HepG2 (cell line): ENCODE results near the gene TOR4A. TPM values are rescaled to one million over a fixed set of nuclear protein-coding genes. Genes with fewer than 3 reads are reported as not detected.

Experiments used
- DPF2 ChIP-seq: sonication (generic); formaldehyde crosslinking; IDR thresholded peaks from 2 replicates; pipeline ENCODE4 v1.4.0; 2020; ENCODE audit warnings: mild to moderate bottlenecking, low read depth, missing genetic modification reagents, borderline replicate concordance
- GATAD1 ChIP-seq: IDR thresholded peaks from 2 replicates; pipeline ENCODE4 v1.6.1; 2016; ENCODE audit warnings: missing genetic modification reagents, missing compliant biosample characterization
- MTERF4 ChIP-seq: sonication (generic); formaldehyde crosslinking; IDR thresholded peaks from 2 replicates; pipeline ENCODE4 v1.8.0; 2023; ENCODE audit warnings: mild to moderate bottlenecking, missing genetic modification reagents
- NR1H2 ChIP-seq: sonication (generic); formaldehyde crosslinking; IDR thresholded peaks from 2 replicates; pipeline ENCODE4 v1.8.1; 2022; ENCODE audit warnings: low read depth, missing genetic modification reagents, borderline replicate concordance
- SRSF4 ChIP-seq: fragments of 200-400 bp; formaldehyde crosslinking; IDR thresholded peaks from one replicate; pipeline ENCODE4 v1.6.1; 2018; ENCODE audit warnings: mild to moderate bottlenecking, low read depth, low read length, moderate library complexity; ENCODE audit not compliant: poor library complexity, severe bottlenecking
- ZNF136 ChIP-seq: sonication (generic); formaldehyde crosslinking; IDR thresholded peaks from 2 replicates; pipeline ENCODE4 v1.8.1; 2022; ENCODE audit warnings: low read depth, mild to moderate bottlenecking, moderate library complexity, missing genetic modification reagents
- ZNF33B ChIP-seq: sonication (generic); formaldehyde crosslinking; IDR thresholded peaks from 2 replicates; pipeline ENCODE4 v1.5.1; 2020; ENCODE audit warnings: mild to moderate bottlenecking, missing genetic modification reagents
- ZNF674 ChIP-seq: sonication (generic); formaldehyde crosslinking; IDR thresholded peaks from 2 replicates; pipeline ENCODE4 v1.5.0; 2020; ENCODE audit warnings: low read depth, mild to moderate bottlenecking, missing genetic modification reagents
- ZNF792 ChIP-seq: IDR thresholded peaks from 2 replicates; pipeline ENCODE4 v1.6.1; 2016
- polyA plus RNA-seq, 8 experiments: library from polyadenylated mRNA; depleted of rRNA in 3 of 8; stranded (reverse) in 7 of 8; unstranded in 1 of 8; fragments of >200 nt; fragmentation: Illumina TruSeq in 4 of 8; extraction: Trizol in 4 of 8; gene quantifications; 2 replicates each; pipeline versions ENCODE4 v1.2.1 to v1.2.3, GENCODE V29; 2011 to 2016; ENCODE audit warnings: low read depth in 4 of 8, missing spikeins in 1 of 8, mixed read lengths in 1 of 8; ENCODE audit not compliant: insufficient read depth in 1 of 8
- total RNA-seq, 5 experiments: library from RNA; depleted of rRNA; stranded (reverse); fragments of >200 nt; fragmentation: Illumina TruSeq; extraction: Trizol; gene quantifications; 2 replicates each; pipeline ENCODE4 v1.2.3, GENCODE V29; 2016; ENCODE audit warnings: low read depth in 1 of 5
- TF ChIP-seq, protein P1 (sequence below): sonication (generic); formaldehyde crosslinking; IDR thresholded peaks from 2 replicates; pipeline ENCODE4 v1.4.0; 2020; ENCODE audit warnings: missing genetic modification reagents
- TF ChIP-seq, protein P2 (sequence below): sonication (generic); formaldehyde crosslinking; IDR thresholded peaks from 2 replicates; pipeline ENCODE4 v1.9.0; 2021; ENCODE audit warnings: mild to moderate bottlenecking, missing genetic modification reagents
- TF ChIP-seq, protein P3 (sequence below): sonication (generic); formaldehyde crosslinking; IDR thresholded peaks from 2 replicates; pipeline ENCODE4 v1.4.0; 2020; ENCODE audit warnings: mild to moderate bottlenecking, missing genetic modification reagents

TOR4A gene
- total and polyA plus RNA-seq, 2 of the 13 experiments (the other 11 are each of a cell fraction or from before 2014, with no cell fraction given) = 11.1 to 14.2 TPM

DNA sequence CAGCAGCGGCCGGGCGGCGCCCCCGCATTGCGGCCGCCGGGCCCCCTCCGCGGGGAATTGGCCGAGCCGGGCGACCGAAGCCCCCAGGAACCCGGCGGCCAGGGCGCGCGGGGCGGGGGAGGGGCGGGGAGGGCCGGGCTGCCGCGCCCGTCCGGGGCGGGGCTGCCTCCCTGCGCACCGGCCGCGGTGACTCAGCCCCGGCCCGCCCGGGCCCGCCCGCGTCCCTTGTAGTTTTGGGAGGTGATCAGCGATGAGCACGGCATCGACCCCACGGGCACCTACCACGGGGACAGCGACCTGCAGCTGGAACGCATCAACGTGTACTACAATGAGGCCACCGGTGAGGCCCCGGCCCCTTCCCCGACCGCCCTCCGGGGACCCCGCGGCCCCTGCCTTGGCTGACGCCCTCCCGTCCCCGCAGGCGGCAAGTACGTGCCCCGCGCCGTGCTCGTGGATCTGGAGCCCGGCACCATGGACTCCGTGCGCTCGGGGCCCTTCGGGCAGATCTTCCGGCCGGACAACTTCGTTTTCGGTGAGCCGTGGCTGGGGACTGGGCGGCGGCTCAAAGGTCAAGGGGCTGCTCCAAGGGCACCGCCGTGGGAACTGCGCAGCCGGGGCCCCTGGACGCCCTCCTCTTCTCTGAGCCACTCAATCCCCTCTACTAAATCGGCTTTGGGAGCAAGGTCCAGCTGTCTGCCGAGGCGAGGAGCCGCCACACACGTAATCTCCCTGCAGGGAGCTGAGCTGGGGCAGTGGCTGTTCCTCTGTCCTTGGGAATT, 35.8 kb upstream of the TOR4A start (continued):
- TF ChIP-seq, protein P1, sequence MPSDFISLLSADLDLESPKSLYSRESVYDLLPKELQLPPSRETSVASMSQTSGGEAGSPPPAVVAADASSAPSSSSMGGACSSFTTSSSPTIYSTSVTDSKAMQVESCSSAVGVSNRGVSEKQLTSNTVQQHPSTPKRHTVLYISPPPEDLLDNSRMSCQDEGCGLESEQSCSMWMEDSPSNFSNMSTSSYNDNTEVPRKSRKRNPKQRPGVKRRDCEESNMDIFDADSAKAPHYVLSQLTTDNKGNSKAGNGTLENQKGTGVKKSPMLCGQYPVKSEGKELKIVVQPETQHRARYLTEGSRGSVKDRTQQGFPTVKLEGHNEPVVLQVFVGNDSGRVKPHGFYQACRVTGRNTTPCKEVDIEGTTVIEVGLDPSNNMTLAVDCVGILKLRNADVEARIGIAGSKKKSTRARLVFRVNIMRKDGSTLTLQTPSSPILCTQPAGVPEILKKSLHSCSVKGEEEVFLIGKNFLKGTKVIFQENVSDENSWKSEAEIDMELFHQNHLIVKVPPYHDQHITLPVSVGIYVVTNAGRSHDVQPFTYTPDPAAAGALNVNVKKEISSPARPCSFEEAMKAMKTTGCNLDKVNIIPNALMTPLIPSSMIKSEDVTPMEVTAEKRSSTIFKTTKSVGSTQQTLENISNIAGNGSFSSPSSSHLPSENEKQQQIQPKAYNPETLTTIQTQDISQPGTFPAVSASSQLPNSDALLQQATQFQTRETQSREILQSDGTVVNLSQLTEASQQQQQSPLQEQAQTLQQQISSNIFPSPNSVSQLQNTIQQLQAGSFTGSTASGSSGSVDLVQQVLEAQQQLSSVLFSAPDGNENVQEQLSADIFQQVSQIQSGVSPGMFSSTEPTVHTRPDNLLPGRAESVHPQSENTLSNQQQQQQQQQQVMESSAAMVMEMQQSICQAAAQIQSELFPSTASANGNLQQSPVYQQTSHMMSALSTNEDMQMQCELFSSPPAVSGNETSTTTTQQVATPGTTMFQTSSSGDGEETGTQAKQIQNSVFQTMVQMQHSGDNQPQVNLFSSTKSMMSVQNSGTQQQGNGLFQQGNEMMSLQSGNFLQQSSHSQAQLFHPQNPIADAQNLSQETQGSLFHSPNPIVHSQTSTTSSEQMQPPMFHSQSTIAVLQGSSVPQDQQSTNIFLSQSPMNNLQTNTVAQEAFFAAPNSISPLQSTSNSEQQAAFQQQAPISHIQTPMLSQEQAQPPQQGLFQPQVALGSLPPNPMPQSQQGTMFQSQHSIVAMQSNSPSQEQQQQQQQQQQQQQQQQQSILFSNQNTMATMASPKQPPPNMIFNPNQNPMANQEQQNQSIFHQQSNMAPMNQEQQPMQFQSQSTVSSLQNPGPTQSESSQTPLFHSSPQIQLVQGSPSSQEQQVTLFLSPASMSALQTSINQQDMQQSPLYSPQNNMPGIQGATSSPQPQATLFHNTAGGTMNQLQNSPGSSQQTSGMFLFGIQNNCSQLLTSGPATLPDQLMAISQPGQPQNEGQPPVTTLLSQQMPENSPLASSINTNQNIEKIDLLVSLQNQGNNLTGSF = no peak
- TF ChIP-seq, protein P2, sequence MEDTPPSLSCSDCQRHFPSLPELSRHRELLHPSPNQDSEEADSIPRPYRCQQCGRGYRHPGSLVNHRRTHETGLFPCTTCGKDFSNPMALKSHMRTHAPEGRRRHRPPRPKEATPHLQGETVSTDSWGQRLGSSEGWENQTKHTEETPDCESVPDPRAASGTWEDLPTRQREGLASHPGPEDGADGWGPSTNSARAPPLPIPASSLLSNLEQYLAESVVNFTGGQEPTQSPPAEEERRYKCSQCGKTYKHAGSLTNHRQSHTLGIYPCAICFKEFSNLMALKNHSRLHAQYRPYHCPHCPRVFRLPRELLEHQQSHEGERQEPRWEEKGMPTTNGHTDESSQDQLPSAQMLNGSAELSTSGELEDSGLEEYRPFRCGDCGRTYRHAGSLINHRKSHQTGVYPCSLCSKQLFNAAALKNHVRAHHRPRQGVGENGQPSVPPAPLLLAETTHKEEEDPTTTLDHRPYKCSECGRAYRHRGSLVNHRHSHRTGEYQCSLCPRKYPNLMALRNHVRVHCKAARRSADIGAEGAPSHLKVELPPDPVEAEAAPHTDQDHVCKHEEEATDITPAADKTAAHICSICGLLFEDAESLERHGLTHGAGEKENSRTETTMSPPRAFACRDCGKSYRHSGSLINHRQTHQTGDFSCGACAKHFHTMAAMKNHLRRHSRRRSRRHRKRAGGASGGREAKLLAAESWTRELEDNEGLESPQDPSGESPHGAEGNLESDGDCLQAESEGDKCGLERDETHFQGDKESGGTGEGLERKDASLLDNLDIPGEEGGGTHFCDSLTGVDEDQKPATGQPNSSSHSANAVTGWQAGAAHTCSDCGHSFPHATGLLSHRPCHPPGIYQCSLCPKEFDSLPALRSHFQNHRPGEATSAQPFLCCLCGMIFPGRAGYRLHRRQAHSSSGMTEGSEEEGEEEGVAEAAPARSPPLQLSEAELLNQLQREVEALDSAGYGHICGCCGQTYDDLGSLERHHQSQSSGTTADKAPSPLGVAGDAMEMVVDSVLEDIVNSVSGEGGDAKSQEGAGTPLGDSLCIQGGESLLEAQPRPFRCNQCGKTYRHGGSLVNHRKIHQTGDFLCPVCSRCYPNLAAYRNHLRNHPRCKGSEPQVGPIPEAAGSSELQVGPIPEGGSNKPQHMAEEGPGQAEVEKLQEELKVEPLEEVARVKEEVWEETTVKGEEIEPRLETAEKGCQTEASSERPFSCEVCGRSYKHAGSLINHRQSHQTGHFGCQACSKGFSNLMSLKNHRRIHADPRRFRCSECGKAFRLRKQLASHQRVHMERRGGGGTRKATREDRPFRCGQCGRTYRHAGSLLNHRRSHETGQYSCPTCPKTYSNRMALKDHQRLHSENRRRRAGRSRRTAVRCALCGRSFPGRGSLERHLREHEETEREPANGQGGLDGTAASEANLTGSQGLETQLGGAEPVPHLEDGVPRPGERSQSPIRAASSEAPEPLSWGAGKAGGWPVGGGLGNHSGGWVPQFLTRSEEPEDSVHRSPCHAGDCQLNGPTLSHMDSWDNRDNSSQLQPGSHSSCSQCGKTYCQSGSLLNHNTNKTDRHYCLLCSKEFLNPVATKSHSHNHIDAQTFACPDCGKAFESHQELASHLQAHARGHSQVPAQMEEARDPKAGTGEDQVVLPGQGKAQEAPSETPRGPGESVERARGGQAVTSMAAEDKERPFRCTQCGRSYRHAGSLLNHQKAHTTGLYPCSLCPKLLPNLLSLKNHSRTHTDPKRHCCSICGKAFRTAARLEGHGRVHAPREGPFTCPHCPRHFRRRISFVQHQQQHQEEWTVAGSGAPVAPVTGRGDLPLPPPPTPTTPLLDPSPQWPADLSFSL (CRISPR knock-in tag) = no peak
- peak; percentile 86; the same call in 1 of the 2 replicates for TF ChIP-seq ZNF33B
- TF ChIP-seq DPF2 = no peak
- TF ChIP-seq MTERF4 (CRISPR knock-in tag) = no peak
- TF ChIP-seq, protein P3, sequence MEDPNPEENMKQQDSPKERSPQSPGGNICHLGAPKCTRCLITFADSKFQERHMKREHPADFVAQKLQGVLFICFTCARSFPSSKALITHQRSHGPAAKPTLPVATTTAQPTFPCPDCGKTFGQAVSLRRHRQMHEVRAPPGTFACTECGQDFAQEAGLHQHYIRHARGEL (CRISPR knock-in tag) = no peak
- no peak for TF ChIP-seq ZNF674
- TF ChIP-seq ZNF792 (CRISPR knock-in tag) = no peak
- TF ChIP-seq GATAD1 (CRISPR knock-in tag) = 0 out of 2 replicates have a peak, but pooled peaks have one; percentile 43
- no peak for TF ChIP-seq SRSF4
- TF ChIP-seq ZNF136 = no peak
- 0 out of 2 replicates have a peak, but pooled peaks have one; percentile 51 for TF ChIP-seq NR1H2 (CRISPR knock-in tag)
